Dendritic cell treated with granulocyte-macrophage colony-stimulating factor and Interleukin-4, amounts not matched to agents 40 ng/mL and 50 ng/mL, for 4 days (primary cell): ENCODE results near the gene ATP9B.

ENCODE experiments used
- H3K27ac Mint-ChIP-seq: one replicate; pipeline ENCODE4 v1.8.0; 2022; ENCODE audit warnings: mild to moderate bottlenecking, mixed read lengths
- H3K27me3 Mint-ChIP-seq: one replicate; pipeline ENCODE4 v1.8.0; 2022; ENCODE audit warnings: mild to moderate bottlenecking, mixed read lengths
- H3K36me3 Mint-ChIP-seq: one replicate; pipeline ENCODE4 v1.8.0; 2022; ENCODE audit warnings: low read depth, mixed read lengths
- H3K4me1 Mint-ChIP-seq: one replicate; pipeline ENCODE4 v1.8.0; 2022; ENCODE audit warnings: low read depth, mixed read lengths
- H3K4me3 Mint-ChIP-seq: one replicate; pipeline ENCODE4 v1.8.0; 2022; ENCODE audit warnings: mild to moderate bottlenecking, moderate library complexity, mixed read lengths
- H3K9me3 Mint-ChIP-seq: one replicate; pipeline ENCODE4 v1.8.0; 2022; ENCODE audit warnings: mixed read lengths
- intact Hi-C: fragments of 100-400 bp; cut with micrococcal nuclease; formaldehyde crosslinking; loops from one replicate; pipeline ENCODE4 v1.15.0; 2022

ATP9B gene

DNA sequence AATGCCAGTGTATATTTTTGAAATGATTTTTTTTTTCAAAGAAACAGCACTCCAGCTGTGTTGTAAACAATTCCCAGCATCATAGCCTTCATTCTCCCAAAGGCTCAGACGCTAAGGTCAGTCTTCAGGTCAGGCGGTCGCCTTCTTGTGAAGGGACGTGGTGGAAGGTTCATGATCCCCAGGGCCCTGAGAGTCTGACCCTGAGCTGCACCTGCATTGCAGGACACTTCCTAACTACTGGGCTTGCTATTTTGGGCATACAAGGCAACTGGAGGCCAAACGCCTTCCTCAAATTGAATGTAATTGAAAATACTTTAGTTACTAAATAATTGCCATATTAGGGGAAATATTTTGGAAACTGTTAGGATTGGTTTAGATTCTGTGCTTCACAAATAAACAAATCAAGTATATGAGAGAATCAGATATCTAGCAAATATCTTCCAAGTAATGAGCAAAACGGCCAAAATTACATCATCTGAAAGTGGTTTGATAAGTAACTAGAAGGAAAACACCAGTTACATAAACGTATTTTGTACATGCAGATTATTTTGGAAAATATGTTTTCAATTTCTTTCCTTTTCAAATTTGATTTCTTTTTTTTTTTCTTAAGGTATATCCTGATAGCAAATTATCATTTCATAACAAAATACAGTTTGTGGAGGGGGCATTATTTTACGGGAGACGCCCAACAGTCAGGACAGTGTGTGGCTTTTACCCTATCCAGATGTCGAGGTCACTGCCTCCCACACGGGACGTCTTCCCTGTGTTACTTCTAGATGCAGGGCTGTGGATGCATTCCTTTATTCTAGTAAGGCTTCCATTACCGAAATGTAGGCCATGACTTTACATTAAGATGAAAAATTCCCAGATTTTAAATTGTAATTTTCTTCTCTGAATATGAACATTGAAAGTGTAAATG is 136.0 kb downstream of the ATP9B start:
- no peaks in the 10 kb centered on the region for H3K9me3 Mint-ChIP-seq
- intact Hi-C loops = no loop called here
- no peak overlapping the region for H3K4me3 Mint-ChIP-seq
- no peaks in the 10 kb centered on the region for H3K27me3 Mint-ChIP-seq
- H3K27ac Mint-ChIP-seq = no peak overlapping the region
- H3K36me3 Mint-ChIP-seq = peaks cover 45% of the 10 kb centered on the region
- peaks cover 11% of the 10 kb centered on the region for H3K4me1 Mint-ChIP-seq

GRCh38 chr18:79206444-79206843 is 137.2 kb downstream of the ATP9B start:
- no peaks in the 10 kb centered on the region for H3K9me3 Mint-ChIP-seq
- no peaks in the 10 kb centered on the region for H3K27me3 Mint-ChIP-seq
- H3K4me1 Mint-ChIP-seq = peaks cover 17% of the 10 kb centered on the region
- intact Hi-C loops = no loop called here
- peaks cover 38% of the 10 kb centered on the region for H3K36me3 Mint-ChIP-seq
- no peak overlapping the region for H3K4me3 Mint-ChIP-seq
- no peak overlapping the region for H3K27ac Mint-ChIP-seq

- no peak overlapping the region for H3K4me3 Mint-ChIP-seq
- peaks cover 38% of the 10 kb centered on the region for H3K36me3 Mint-ChIP-seq
- peak overlapping the region; percentile 6 for H3K27ac Mint-ChIP-seq
- H3K4me1 Mint-ChIP-seq = peaks cover 17% of the 10 kb centered on the region
- no peaks in the 10 kb centered on the region for H3K27me3 Mint-ChIP-seq
- H3K9me3 Mint-ChIP-seq = no peaks in the 10 kb centered on the region
- intact Hi-C loops = no loop called here
Measured at GRCh38 chr18:79208906-79209305, 139.7 kb downstream of the ATP9B start.

GRCh38 chr18:79210002-79210910 is 141.1 kb downstream of the ATP9B start:
- Mint-ChIP-seq H3K36me3 (peaks cover 38% of the 10 kb centered on the region), H3K27me3 (no peaks in the 10 kb centered on the region), H3K27ac (peak overlapping the region; percentile 12), H3K4me3 (no peak overlapping the region), H3K4me1 (peaks cover 17% of the 10 kb centered on the region), H3K9me3 (no peaks in the 10 kb centered on the region)
- intact Hi-C loops = loop anchor here (10.0 kb wide), 1 partner anchor 145 kb away; the partner anchor contains the start of gene ATP9B

DNA sequence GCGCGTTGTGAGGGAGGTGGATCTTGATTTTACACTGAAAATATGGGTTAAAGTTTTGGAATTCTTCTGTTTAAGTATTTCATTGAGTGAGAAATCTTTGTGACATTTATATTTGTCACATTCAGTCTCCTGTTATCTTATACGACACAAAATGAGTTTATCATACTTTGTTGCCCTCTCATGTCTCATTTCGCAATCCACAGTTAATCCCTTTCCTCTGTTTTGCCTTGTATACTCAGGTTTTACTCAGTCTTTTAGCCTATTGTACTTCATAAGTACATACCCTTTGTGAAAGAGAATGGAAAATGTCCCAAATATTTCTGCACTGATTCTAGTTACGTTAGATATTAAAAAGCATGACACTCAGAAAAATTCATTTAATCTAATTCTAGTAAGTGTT is 142.7 kb downstream of the ATP9B start:
- Mint-ChIP-seq H3K27ac (no peak overlapping the region), H3K4me3 (no peak overlapping the region)
- intact Hi-C loops = loop anchor here (10.0 kb wide), 1 partner anchor 147 kb away; the partner anchor contains the start of gene ATP9B

DNA sequence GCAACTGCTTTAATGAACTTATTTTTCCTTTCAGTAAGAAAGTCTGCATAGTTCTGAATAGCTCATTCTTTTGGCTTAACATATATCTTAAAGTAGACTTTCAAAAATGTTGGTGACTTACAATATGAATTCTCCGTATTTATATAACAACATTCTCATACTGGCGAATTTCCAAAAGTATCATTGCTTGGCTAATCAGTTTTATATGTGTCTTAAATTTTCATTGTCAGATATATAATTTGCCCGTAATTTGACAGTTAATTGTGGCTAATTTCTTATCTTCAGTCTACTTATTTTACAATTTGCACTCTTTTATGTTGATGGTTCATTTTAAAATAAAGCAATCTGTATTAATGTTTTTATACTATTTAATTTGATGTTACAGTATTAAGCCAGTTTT is 144.9 kb downstream of the ATP9B start:
- no peak overlapping the region for H3K27ac Mint-ChIP-seq
- H3K36me3 Mint-ChIP-seq = peaks cover 24% of the 10 kb centered on the region
- no peaks in the 10 kb centered on the region for H3K27me3 Mint-ChIP-seq
- no peak overlapping the region for H3K4me3 Mint-ChIP-seq
- peaks cover 29% of the 10 kb centered on the region for H3K4me1 Mint-ChIP-seq
- no peaks in the 10 kb centered on the region for H3K9me3 Mint-ChIP-seq
- intact Hi-C loops = loop anchor here (10.0 kb wide), 1 partner anchor 149 kb away; the partner anchor contains the start of gene ATP9B

More for the DNA sequence above, 142.7 kb downstream of the ATP9B start:
- H3K4me1 Mint-ChIP-seq = peaks cover 17% of the 10 kb centered on the region
- H3K27me3 Mint-ChIP-seq = no peaks in the 10 kb centered on the region
- peaks cover 38% of the 10 kb centered on the region for H3K36me3 Mint-ChIP-seq
- H3K9me3 Mint-ChIP-seq = no peaks in the 10 kb centered on the region

DNA sequence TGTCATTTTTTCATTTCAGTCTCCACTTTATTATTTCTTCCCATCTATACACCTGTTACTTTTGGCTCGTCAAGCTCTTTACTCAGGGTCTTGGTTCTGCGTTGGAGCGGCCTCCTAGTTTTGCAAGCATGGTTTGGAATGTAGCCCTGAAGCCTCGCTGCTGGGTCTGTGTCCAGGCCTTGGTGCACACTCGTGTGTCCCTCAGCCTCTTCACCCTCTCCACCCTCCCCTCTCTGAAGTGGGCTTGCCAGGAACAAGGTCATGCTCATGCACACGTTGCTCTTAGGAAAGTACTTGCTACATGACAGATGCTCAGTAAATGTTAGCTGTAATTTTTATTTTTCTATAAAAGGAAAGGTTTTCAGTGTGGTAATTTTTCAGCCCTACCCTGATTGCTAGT is 147.0 kb downstream of the ATP9B start:
- Mint-ChIP-seq H3K27ac (peak overlapping the region; percentile 24), H3K36me3 (peaks cover 30% of the 10 kb centered on the region), H3K4me1 (peaks cover 16% of the 10 kb centered on the region), H3K4me3 (no peak overlapping the region), H3K9me3 (no peaks in the 10 kb centered on the region), H3K27me3 (no peaks in the 10 kb centered on the region)
- intact Hi-C loops = loop anchor here (10.0 kb wide), 1 partner anchor 151 kb away; the partner anchor contains the start of gene ATP9B

DNA sequence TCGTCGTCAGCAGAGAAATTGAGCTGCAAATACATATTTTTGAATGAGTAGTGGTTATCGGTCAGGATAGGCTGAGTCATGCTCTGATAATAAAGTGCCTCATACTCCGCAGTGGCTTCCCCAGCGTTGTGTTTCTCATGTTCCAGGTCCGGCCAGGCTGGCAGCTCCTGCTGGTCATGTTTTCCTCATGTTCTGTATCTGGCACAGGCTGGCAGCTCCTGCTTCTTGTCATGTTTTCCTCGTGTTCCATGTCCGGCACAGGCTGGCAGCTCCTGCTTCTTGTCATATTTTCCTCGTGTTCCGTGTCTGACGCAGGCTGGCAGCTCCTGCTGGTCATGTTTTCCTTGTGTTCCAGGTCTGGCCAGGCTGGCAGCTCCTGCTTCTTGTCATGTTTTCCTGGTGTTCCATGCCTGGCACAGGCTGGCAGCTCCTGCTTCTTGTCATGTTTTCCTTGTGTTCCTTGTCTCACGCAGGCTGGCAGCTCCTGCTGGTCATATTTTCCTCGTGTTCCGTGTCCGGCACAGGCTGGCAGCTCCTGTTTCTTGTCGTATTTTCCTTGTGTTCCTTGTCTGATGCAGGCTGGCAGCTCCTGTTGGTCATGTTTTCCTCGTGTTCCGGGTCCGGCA is 148.9 kb downstream of the ATP9B start:
- no peaks in the 10 kb centered on the region for H3K27me3 Mint-ChIP-seq
- intact Hi-C loops = loop anchor here (10.0 kb wide), 1 partner anchor 153 kb away; the partner anchor contains the start of gene ATP9B
- no peak overlapping the region for H3K4me3 Mint-ChIP-seq
- peaks cover 16% of the 10 kb centered on the region for H3K4me1 Mint-ChIP-seq
- peaks cover 39% of the 10 kb centered on the region for H3K36me3 Mint-ChIP-seq
- H3K9me3 Mint-ChIP-seq = no peaks in the 10 kb centered on the region
- peak overlapping the region; percentile 63 for H3K27ac Mint-ChIP-seq

DNA sequence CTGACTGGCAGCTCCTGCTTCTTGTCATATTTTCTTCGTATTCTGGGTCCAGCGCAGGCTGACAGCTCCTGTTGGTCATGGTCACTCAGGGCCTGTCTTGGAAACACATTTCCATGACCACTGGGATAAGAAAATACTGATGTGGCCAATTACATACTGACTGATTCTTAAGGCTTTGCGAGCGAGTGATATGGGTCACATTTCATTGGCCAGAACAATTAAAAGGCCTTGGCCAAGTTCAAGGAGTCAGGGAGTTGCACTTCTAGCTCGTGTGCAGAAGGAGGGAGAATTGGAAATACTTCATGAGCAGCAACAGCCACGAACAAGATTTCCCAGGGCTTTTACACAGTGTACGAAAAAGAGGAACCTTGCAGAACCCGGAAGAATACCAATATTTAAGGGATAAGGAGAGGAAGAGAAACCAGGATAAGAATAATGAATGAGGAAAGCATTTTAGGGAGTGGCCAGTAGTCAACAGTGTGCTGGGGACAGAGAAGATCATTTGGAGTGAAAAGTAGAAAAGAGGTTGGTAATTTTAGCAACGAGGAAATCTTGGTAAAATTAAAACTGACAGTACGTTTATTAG is 149.5 kb downstream of the ATP9B start:
- H3K27me3 Mint-ChIP-seq = no peaks in the 10 kb centered on the region
- intact Hi-C loops = loop anchor here (10.0 kb wide), 1 partner anchor 154 kb away; the partner anchor contains the start of gene ATP9B
- peaks cover 39% of the 10 kb centered on the region for H3K36me3 Mint-ChIP-seq
- H3K27ac Mint-ChIP-seq = peak overlapping the region; percentile 63
- no peaks in the 10 kb centered on the region for H3K9me3 Mint-ChIP-seq
- H3K4me3 Mint-ChIP-seq = peak overlapping the region; percentile 0
- peaks cover 16% of the 10 kb centered on the region for H3K4me1 Mint-ChIP-seq

- no peak overlapping the region for H3K4me3 Mint-ChIP-seq
- intact Hi-C loops = no loop called here
- no peak overlapping the region for H3K27ac Mint-ChIP-seq
- H3K36me3 Mint-ChIP-seq = peaks cover 40% of the 10 kb centered on the region
- H3K4me1 Mint-ChIP-seq = peaks cover 16% of the 10 kb centered on the region
- H3K9me3 Mint-ChIP-seq = no peaks in the 10 kb centered on the region
- H3K27me3 Mint-ChIP-seq = no peaks in the 10 kb centered on the region
Measured at GRCh38 chr18:79221136-79221535, 151.9 kb downstream of the ATP9B start.

DNA sequence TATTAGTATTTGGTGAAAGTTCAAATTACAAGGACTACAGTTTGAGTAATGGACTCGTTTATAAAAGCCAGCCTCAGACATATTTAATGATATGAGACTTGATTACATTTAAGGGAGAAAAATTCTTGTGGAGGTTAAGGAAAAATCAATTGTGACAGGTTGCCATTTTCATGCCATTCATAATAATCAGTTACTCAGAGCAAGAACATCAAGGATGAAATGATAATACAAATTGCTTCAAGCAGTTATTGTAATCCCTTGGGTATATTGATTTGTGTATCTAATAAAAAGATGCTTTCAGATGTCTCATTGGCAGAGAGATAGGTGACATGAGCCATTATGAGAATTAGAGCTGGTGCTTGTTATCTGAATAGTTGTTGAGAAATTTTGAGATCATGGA is 153.6 kb downstream of the ATP9B start:
- no peak overlapping the region for H3K27ac Mint-ChIP-seq
- H3K9me3 Mint-ChIP-seq = no peaks in the 10 kb centered on the region
- H3K4me1 Mint-ChIP-seq = peaks cover 21% of the 10 kb centered on the region
- H3K4me3 Mint-ChIP-seq = no peak overlapping the region
- intact Hi-C loops = no loop called here
- H3K36me3 Mint-ChIP-seq = peaks cover 31% of the 10 kb centered on the region
- H3K27me3 Mint-ChIP-seq = no peaks in the 10 kb centered on the region

DNA sequence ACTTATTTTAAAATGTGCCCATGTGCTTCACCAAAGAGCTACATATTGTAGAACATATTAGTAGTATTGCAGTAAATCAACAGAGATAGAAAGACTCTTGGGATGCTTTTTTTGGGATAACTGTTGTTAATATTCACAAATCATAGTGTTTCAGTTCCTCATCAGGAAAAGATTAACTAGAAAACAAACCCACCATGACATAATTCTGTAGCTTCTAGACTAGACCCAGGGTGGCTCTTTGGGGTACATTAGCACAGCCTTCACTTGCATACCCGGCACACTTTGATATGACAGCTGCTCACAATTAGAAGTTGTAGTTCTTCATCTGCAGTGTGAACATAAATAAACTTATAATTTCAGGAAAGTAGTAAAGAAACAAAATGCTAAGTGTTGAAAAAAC is 154.2 kb downstream of the ATP9B start:
- H3K27ac Mint-ChIP-seq = no peak overlapping the region
- peaks cover 31% of the 10 kb centered on the region for H3K36me3 Mint-ChIP-seq
- H3K27me3 Mint-ChIP-seq = no peaks in the 10 kb centered on the region
- H3K9me3 Mint-ChIP-seq = no peaks in the 10 kb centered on the region
- intact Hi-C loops = no loop called here
- peaks cover 15% of the 10 kb centered on the region for H3K4me1 Mint-ChIP-seq
- H3K4me3 Mint-ChIP-seq = no peak overlapping the region

- Mint-ChIP-seq H3K27ac (no peak overlapping the region), H3K9me3 (no peaks in the 10 kb centered on the region), H3K27me3 (no peaks in the 10 kb centered on the region), H3K4me1 (peaks cover 6% of the 10 kb centered on the region), H3K36me3 (peaks cover 31% of the 10 kb centered on the region), H3K4me3 (no peak overlapping the region)
- intact Hi-C loops = no loop called here
Measured at GRCh38 chr18:79224381-79224780, 155.2 kb downstream of the ATP9B start.
